HG03520 (cell line): ENCODE measurements around the gene OSER1.
"Not testable (repeated sequence)": the region's sequence is repeated elsewhere in the genome, so short reads cannot be mapped to it uniquely, and the experiment has no call there.

Source experiments
- ATAC-seq: cut with Tn5 transposase; IDR thresholded peaks from one replicate; pipeline ENCODE4 v1.9.1; 2021; ENCODE audit warnings: mild to moderate bottlenecking, moderate library complexity; ENCODE audit not compliant: unreplicated experiment

OSER1 gene

DNA sequence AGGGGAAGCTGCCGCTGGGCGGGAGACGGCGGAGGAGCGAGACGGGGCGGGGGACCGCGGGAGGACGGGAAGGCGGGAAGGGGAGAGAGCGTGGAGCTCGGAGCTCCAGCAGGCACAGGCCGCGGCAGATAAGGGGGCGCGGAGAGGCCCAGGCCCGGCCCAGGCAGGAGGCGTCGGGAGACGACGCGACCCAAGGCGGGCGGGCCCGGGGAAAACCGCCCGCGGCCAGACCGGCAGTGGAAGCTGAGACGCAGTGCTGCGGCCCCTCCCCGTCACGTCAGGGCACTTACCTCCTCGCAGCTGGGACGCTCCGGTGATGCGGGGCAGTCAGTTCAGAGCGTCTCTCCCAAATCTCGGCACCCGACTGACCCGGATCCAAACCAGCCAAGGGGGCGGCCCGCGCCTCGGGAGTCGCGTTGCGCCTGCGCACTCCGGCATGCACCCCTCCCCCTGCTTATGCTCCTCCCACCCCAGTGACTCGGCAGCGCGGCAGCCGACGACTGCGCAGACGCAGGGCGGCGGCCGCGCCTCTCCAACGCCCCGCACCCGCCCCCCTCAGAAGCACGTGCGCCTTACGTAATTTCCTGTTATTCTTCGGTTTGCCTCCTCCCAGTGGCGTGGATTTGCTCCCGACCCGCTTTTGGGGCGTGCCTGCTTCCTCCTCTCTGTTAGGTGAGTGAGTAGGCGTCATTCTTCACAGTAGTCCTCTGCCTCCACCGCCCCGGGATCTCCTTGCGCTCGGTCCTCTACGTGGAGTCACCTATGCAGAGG, at the start of gene OSER1:
TSS of gene OSER1 (minus strand) at position 366 of the 771 bp plus-strand sequence. CDS start 3,814 bp downstream, outside the sequence.
- peak; percentile 66 for ATAC-seq

DNA sequence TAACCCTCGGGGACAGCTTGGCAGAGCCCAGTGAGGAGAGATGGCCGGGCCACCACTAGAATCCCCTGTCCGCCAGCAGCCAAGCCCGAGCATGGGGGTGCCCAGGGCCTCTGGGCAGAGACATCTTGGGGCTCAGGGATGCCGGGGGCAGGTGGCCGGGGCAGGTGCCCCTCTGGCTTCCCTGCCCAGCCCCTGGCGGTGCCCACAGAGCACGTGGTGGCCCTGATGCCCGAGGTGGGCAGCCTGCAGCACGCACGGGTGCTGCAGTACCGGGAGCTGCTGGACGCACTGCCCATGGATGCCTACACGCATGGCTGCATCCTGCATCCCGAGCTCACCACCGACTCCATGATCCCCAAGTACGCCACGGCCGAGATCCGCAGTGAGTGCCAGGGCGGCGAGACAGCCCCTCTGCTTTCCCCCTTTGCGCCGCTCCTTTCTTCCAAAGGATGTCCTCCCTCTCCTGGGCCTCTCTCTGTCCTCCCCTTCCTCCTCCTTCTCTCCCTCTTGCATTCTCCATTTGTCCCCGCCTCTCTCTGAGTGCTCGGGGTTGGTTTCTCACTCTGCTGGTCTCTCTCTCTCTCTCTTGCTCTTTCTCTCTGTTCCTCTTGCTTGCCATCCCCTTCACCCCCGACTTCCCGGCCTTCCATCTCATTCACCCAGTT, 47.8 kb upstream of the OSER1 start:
- no peak for ATAC-seq

DNA sequence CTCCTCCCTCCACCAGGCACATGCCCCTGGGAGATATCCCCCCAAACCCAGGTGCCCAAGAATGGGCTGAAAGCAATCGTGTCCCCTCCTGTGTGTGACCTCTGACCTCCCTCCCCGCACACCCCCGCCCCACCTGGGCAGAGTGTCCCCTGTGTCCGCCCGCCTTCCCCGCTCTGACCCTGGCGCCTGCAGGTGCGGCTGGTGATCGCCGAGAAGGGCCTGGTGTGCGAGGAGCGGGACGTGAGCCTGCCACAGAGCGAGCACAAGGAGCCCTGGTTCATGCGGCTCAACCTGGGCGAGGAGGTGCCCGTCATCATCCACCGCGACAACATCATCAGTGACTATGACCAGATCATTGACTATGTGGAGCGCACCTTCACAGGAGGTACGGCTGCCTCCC, 46.4 kb upstream of the OSER1 start:
- no peak for ATAC-seq

DNA sequence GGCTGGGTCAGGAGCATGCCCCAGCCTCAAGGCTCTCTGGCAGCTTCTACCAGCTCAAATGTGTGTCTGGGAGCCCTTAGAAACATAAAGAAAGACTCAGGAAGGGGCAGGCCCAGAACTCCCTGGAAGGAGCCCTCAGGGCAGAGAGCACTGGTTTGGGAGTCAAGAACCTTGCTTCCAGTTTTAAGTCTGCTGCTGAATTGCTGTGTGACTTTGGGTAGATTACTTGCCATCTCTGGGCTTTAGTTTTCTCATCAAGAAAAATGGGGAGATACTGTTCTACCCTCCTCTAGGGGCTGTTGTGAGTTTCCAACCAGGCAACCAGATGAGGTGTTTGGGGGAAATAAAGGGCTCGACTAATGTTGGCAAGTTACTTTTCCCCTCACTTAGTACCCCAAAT, 45.4 kb upstream of the OSER1 start:
- ATAC-seq, result no peak

DNA sequence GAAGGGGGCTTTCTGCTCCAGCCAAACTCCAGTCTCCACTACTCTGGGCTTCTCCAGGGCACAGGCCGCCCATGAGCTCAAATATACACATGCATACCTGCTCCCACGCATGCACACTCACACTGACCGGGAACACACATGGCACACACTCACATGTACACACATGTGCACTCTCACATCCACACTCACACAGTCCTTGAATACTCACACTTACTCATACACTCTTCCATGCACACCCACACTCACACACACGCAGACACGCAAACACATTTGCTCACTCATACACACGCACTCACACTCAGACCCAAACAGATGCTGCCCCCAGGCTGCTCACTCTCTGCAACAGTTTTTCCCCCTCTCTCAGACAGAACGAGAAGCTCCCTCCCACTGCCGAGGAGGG, 43.5 kb upstream of the OSER1 start:
- ATAC-seq, result no peak

DNA sequence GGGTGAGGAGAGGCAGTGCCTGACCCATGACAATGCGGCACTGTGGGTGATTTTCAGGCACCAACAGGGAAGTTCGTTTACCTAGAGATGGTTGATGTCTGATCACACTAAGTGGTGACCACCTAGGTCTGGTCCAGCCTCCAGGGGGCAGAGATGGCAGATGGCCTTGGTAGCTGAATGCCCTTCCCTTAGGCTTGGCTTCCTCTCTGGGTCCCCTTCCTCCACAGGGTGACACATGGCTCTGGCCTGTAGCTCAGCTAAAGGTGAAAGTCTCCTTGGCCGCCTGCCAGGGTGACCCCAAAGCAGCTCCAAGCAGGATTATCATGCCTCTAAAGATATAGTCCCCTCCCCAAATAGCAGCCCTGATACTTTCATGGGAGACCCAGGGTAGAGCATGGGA, 43.0 kb upstream of the OSER1 start:
- ATAC-seq, result no peak

DNA sequence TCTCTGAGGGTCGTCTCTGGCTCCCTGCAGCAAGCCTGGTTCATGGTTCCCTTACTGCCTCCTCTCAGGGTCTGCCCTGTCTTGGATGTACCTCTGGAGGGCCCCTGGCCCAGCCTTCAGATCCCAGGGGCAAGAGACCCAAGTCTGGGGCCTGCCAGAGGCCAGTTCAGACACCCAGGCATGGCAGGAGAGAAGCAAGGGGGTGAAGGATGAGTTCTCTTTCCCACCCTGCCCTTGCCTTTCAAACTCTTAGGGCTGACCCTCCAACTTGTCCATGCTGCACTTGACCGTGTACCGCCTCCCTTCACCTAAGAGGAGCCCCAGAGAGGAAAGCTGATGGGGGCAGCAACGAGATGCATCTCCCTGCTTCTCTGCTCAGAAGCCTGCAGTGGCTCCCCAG, 40.7 kb upstream of the OSER1 start:
- no peak for ATAC-seq

DNA sequence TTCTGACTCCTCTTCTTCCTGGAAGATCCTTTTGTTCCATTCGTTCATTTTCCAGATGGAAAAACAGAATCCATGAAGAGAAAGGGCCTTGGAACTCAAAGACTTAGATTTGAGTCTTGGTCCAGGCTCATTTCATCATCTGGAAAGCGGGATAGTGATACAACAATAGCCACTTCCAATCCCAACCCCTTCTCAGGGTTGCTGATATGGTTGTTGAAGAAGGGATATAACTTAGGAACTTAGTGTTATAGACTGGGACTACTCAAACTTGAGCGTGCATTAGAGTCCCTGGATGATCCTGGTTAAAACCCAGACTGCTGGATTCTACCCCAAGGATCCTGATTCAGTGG, 37.8 kb upstream of the OSER1 start:
- ATAC-seq, result no peak

DNA sequence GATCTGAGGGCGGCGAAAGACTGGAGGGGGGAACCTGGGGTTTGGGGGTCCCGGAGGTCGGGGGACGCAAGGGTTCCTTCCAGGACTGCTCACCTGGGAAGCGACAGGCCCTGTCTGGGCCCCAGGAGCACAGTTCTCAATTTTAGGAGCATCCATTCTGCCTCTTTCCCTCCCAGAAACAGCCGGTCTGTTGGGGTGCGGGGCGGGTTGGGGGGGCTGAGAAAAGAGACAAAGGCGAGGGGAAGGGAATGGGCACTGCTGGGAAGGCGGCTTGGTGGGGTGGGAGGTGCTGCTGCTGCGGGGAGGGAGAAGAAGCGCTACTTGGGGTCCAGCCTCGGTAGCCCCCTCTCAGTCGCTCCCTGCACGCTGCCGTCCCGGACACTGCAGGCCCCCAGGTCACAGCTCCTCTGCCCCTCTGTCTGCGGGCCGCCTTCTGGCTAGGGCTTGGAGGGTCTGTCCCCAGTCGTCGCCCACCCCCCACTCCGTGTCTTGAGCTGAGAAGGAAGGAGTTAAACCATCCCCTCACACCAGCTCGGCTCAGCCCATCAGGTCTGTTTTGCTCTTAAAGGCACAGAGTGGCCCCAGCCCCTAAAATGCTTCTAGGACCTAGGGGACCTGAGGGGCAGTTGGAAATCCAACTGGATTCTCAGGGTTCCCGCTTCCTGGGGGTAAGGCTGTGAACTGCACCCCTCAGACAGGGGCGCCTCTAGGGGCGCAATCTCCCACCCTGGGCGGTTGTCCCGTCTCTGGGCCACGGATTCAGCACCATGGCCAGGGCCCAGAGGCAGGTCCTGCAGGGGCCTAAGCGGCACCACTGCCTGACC, 37.2 kb upstream of the OSER1 start:
- ATAC-seq, result no peak

DNA sequence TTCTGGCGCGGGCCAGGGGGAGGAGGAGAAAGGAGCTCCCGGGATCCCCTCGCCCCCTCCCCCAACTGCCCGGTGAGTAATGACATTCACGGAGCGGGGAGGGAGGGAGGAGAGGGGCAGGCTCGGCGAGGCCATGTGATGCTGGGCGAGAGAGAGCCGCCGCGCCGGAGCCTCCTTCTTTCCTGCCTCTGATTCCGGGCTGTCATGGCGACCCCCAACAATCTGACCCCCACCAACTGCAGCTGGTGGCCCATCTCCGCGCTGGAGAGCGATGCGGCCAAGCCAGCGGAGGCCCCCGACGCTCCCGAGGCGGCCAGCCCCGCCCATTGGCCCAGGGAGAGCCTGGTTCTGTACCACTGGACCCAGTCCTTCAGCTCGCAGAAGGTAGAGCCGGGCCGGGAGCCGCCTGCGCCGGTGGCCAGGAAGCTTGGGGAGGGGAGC, 36.6 kb upstream of the OSER1 start, which contains the start of gene GDAP1L1:
TSS of gene GDAP1L1 (plus strand) at position 178 of the 441 bp plus-strand sequence. CDS start at position 205, 27 bp downstream.
- ATAC-seq, result no peak

DNA sequence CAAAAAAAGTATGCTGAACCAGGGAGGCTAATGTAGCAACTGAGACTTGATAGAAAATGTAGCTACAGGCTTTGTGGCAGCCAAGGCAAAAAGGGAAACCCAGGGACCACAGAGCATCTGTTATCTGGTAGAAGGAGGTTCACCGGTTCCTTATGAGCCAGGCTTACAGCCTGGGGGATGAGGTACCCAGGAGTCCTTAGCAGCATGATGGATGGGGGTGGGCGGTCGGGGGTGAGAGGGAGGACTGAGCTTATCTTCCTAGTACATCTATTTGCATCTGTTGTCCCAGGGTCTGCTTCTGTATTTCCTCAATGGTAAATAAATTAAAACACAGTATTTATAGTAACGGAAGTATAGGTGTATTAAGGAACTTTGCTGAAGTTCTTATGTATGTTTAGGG, 35.4 kb upstream of the OSER1 start:
- no peak for ATAC-seq

DNA sequence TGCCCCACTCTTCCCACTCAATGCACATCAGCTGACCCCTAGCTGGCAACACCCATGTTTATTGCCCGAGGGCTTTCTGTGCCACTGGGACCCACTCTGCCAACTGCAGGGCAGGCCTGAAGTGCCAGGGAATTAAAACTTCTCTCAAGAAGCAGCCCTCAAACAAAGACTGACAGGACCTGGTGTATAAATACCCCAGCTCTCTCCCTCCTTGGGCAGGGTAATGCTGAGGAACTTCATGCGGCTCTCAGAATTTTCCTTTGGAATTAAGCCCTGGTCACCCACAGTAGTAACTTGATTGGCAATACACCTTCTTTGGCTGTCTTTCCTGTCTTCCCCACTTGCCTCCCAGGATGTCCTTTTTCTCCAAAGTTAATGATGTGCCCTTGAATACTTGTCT, 31.2 kb upstream of the OSER1 start:
- no peak for ATAC-seq

DNA sequence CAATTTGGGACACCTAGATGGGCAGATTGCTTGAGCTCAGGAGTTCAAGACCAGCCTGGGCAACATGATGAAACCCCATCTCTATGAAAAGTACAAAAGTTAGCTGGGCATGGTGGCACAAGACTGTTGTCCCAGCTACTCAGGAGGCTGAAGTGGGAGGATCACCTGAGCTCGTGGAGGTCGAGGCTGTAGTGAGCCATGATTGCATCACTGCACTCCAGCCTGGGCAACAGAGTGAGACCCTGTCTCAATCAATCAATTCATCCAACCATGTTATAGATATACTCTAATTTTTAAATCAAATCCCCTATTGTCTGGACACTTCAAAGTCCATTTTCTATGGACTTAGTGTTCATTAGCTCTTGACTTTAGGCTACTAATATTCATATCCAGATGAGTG, 26.3 kb upstream of the OSER1 start:
- not testable (repeated sequence) for ATAC-seq

DNA sequence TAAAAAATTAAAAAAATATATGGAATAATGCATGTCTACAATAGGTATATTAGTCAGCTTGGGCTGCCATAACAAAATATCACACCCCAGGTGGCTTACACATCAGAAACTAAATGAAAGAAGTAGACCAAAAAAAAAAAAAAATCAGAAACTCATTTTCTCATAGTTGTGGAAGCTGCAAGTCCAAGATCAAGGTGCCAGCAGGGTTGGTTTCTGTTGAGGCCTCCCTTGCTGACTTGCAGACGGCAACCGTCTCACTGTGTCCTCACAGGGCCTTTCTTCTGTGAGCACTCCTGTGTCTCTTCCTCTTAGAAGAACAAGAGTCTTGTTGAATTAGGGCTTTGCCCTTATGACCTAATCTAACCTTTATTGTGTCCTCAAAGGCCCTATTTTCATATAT, 25.1 kb upstream of the OSER1 start:
- ATAC-seq, result no peak

DNA sequence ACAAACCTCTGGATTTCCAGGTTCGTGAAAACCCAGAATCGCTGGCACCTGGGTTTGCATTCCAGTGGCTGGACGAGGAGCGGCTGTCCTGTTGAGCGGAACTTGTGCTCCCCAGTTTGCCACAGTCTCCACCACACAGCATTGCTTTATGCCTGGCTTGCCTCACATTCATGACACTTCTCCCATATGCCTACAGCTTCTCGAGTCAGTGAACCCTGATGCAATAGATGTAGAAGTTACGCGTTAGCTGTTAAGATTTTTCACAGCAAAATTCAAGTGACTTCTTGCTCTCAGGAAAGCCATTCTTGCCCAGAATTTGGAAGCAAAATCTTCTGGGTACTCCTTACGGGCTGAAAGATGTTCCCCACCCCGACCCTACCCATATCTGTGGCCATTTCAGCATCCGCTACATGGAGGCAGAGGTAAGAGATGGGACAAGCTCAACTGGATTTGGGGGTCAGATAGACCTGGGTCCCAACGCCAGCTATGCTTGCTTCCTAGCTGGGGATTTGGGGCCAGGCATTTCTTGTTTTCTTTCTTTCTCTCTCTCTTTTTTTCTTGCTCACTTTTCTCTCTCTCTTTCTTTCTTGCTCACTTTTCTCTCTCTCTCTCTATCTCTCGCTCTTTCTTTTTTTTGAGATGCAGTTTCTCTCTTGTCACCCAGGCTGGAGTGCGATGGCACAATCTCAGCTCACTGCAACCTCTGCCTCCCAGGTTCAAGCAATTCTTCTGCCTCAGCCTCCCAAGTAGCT, 24.2 kb upstream of the OSER1 start:
- ATAC-seq, result no peak

DNA sequence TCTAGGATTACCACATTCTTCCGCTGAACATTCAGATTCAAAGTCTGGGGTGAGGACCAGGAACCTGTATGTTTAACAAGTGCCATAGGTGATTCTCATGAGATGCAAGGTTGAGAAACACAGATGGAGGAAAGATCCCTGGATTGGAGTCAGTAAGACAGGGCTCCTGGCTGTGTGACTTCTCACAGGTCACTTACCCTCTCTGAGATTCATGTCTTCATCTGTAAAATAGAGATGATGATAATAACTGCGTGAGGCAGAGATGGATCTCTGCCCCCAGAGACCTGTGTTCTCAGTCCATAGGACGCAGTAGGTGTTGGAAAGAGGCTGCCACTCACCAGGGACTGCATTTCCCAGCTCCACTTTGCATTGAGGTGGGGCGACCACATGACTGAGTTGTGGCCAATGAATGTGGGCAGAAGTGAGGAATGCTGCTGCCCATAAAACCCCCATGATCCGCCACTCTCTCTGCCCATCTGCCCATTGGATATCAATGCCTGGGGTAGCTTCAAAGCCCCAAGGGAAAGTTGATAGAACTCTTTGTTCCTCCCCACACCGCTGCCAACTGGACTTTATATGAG, 23.0 kb upstream of the OSER1 start:
- ATAC-seq, result no peak

DNA sequence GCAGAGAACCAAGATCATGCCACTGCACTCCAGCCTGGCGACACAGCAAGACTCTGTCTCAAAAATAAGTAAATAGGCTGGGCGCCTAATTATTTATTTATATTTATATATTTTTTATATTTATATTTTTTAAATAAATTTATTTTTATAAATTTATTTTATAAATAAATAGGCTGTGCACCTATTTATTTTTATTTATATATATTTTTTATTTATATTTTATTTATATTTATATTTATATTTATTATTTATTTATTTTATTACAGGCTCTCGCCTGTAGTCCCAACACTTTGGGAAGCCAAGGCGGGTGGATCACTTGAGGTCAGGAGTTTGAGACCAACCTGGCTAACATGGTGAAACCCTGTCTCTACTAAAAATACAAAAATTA, 21.9 kb upstream of the OSER1 start:
- not testable (repeated sequence) for ATAC-seq

DNA sequence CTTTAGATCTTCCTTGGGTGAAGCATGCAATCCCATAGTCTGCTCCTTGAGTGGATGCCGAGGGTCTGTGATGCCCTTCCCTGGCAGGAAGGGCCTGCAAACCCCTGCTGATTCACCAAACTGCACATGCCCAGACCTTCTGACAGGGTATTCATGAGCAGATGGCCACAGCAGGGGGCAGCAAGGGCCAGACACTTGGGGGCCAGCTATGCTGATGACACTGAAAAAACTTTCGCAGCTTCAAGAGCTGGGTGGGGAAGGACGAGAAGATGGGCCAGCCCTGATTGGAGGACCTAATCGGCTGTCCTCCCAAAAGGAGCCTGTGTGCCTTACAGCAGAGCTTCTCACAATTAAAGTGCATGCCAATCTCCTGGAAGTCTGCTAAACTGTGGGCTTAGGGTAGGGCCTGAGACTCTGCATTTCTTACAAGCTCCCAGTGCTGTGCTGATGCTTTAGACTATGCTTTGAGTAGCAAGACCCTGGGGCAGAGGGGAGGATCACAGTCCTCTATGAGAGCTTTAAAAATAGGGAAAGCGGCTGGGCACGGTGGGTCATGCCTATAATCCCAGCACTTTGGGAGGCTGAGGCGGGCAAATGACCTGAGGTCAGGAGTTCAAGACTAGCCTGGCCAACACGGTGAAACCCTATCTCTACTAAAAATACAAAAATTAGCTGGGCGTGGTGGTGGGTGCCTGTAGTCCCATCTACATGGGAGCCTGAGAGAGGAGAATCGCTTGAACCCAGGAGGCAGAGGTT, 21.3 kb upstream of the OSER1 start:
- no peak for ATAC-seq

DNA sequence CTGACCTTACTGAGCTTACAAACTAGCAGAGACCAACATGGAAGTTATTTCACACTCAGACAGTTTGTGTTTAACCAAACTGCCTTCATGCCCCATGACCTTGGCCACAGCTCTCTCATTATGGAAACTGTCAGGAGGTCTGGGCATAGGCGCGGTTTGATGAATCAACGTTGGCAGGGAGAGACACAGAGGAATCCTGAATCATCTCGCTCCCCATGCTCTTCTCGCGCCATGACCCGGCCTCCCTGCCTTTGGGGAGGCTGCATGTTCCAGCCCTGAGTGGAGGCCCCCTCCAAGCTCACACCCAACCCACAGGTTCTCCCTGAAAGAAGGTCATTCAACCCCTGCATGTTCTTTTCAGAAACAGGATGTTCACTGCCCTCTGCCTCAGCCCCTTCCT, 20.6 kb upstream of the OSER1 start:
- no peak for ATAC-seq
